ENCODE measurements around the gene VWA5B1. TPM values are rescaled to one million over a fixed set of nuclear protein-coding genes. Genes with fewer than 3 reads are reported as not detected.

The VWA5B1 gene
- total RNA-seq, 3 donors from 2014 or later, result 0.16 to 2.1 (median 0.80) TPM

- peaks cover 5% of the 10 kb centered on the region for H3K4me1 ChIP-seq (ENCODE audit: low read depth)
- no peak overlapping the region for H3K4me3 ChIP-seq
- DNase-seq, result no peak
- no peak for ATAC-seq
- H3K36me3 ChIP-seq (ENCODE audit: low read depth), result no peaks in the 10 kb centered on the region
- intact Hi-C loops (cut with DNase I, micrococcal nuclease), result no loop called here
- H3K9me3 ChIP-seq, result no peaks in the 10 kb centered on the region
- TF ChIP-seq, protein P1, sequence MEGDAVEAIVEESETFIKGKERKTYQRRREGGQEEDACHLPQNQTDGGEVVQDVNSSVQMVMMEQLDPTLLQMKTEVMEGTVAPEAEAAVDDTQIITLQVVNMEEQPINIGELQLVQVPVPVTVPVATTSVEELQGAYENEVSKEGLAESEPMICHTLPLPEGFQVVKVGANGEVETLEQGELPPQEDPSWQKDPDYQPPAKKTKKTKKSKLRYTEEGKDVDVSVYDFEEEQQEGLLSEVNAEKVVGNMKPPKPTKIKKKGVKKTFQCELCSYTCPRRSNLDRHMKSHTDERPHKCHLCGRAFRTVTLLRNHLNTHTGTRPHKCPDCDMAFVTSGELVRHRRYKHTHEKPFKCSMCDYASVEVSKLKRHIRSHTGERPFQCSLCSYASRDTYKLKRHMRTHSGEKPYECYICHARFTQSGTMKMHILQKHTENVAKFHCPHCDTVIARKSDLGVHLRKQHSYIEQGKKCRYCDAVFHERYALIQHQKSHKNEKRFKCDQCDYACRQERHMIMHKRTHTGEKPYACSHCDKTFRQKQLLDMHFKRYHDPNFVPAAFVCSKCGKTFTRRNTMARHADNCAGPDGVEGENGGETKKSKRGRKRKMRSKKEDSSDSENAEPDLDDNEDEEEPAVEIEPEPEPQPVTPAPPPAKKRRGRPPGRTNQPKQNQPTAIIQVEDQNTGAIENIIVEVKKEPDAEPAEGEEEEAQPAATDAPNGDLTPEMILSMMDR (IDR thresholded peaks at IDR 0.05), result no peak
Measured at GRCh38 chr1:20356850-20357459, 66.3 kb downstream of the VWA5B1 start.

DNA sequence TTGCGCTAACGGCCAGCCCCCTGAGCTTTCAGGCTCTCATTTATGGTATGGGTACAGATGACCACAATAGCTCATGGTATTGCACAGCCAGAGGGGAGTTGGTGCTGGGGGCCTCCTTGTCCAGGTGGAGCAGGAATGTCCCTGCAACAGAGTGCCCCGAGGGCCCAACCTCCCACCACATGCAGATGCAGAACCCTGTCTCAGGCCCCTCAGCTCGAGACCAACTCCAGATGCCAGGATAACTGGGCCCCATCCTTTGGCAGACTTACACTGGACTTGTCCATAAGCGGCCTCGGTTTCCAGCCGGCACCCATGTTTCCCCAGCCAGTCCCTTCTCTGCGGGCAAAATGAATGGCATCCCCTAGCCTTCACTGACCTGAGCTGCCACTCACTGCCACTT is 67.1 kb downstream of the VWA5B1 start:
- Histone ChIP-seq H3K9me3 (no peaks in the 10 kb centered on the region), H3K4me1 (ENCODE audit: low read depth) (peaks cover 5% of the 10 kb centered on the region), H3K4me3 (no peak overlapping the region), H3K36me3 (ENCODE audit: low read depth) (no peaks in the 10 kb centered on the region)
- TF ChIP-seq, protein P1 (IDR thresholded peaks at IDR 0.05), result no peak
- ATAC-seq (no peak), DNase-seq (no peak)
- intact Hi-C loops (cut with DNase I, micrococcal nuclease), result no loop called here

GRCh38 chr1:20358761-20359263 is 68.1 kb downstream of the VWA5B1 start:
- peaks cover 5% of the 10 kb centered on the region for H3K4me1 ChIP-seq (ENCODE audit: low read depth)
- DNase-seq, result peak; percentile 83 to 87 (median 86)
- peak; percentile 88 for ATAC-seq
- intact Hi-C loops (cut with DNase I, micrococcal nuclease), result no loop called here
- H3K36me3 ChIP-seq (ENCODE audit: low read depth), result no peaks in the 10 kb centered on the region
- H3K9me3 ChIP-seq, result no peaks in the 10 kb centered on the region
- H3K4me3 ChIP-seq, result no peak overlapping the region
- TF ChIP-seq, protein P1 (IDR thresholded peaks at IDR 0.05), result no peak

- TF ChIP-seq, protein P1 (IDR thresholded peaks at IDR 0.05), result no peak
- H3K9me3 ChIP-seq, result no peaks in the 10 kb centered on the region
- H3K4me3 ChIP-seq, result no peak overlapping the region
- peak in 1 of 3 donors; percentile 54 for DNase-seq
- intact Hi-C loops (cut with DNase I, micrococcal nuclease), result no loop called here
- ATAC-seq, result peak; percentile 72
- peaks cover 5% of the 10 kb centered on the region for H3K4me1 ChIP-seq (ENCODE audit: low read depth)
- no peaks in the 10 kb centered on the region for H3K36me3 ChIP-seq (ENCODE audit: low read depth)
Measured at GRCh38 chr1:20359451-20360330, 69.0 kb downstream of the VWA5B1 start.

GRCh38 chr1:20361401-20361800 is 70.7 kb downstream of the VWA5B1 start:
- DNase-seq, result no peak
- intact Hi-C loops (cut with DNase I, micrococcal nuclease), result no loop called here
- no peaks in the 10 kb centered on the region for H3K36me3 ChIP-seq (ENCODE audit: low read depth)

More at GRCh38 chr1:20361401-20361800, 70.7 kb downstream of the VWA5B1 start:
- Histone ChIP-seq H3K9me3 (no peaks in the 10 kb centered on the region), H3K4me1 (ENCODE audit: low read depth) (peaks cover 13% of the 10 kb centered on the region), H3K4me3 (no peak overlapping the region)
- ATAC-seq, result no peak
- TF ChIP-seq, protein P1 (IDR thresholded peaks at IDR 0.05), result no peak

Data from mucosa of descending colon (tissue), 3 donors.